NT2/D1 (cell line): ENCODE measurements around the gene CRADD.

Experiments
- DNase-seq: peaks from one replicate; pipeline ENCODE4 v3.0.0-alpha.2; 2011; ENCODE audit warnings: low read depth, low spot score
- H3K27me3 ChIP-seq: 2 replicates; pipeline ENCODE4 v1.6.0; 2011; ENCODE audit warnings: mild to moderate bottlenecking; ENCODE audit not compliant: insufficient read length, insufficient read depth
- H3K36me3 ChIP-seq: 2 replicates; pipeline ENCODE4 v1.6.1; 2011; ENCODE audit warnings: mild to moderate bottlenecking, low read length, mixed read lengths; ENCODE audit not compliant: insufficient read depth, insufficient read length
- H3K4me1 ChIP-seq: 2 replicates; pipeline ENCODE4 v1.5.1; 2011; ENCODE audit not compliant: insufficient read depth, insufficient read length
- H3K4me3 ChIP-seq: 2 replicates; pipeline ENCODE4 v1.5.1; 2011; ENCODE audit warnings: low read depth; ENCODE audit not compliant: insufficient read length
- H3K9ac ChIP-seq: 2 replicates; pipeline ENCODE4 v1.6.0; 2011; ENCODE audit warnings: low read depth; ENCODE audit not compliant: insufficient read length
- H3K9me3 ChIP-seq: 2 replicates; pipeline ENCODE4 v1.5.1; 2011; ENCODE audit warnings: mild to moderate bottlenecking, low read length; ENCODE audit not compliant: insufficient read depth
- SUZ12 ChIP-seq: IDR thresholded peaks from 2 replicates; pipeline ENCODE4 v1.6.1; 2011; ENCODE audit not compliant: insufficient read length, insufficient read depth; ENCODE audit errors: extremely low read depth
- YY1 ChIP-seq: IDR thresholded peaks from 2 replicates; pipeline ENCODE4 v1.6.1; 2011; ENCODE audit not compliant: insufficient read length, insufficient read depth
- ZNF274 ChIP-seq: IDR thresholded peaks from 2 replicates; pipeline ENCODE4 v1.6.1; 2011; ENCODE audit warnings: mild to moderate bottlenecking, low read depth, low read length

Gene CRADD

DNA sequence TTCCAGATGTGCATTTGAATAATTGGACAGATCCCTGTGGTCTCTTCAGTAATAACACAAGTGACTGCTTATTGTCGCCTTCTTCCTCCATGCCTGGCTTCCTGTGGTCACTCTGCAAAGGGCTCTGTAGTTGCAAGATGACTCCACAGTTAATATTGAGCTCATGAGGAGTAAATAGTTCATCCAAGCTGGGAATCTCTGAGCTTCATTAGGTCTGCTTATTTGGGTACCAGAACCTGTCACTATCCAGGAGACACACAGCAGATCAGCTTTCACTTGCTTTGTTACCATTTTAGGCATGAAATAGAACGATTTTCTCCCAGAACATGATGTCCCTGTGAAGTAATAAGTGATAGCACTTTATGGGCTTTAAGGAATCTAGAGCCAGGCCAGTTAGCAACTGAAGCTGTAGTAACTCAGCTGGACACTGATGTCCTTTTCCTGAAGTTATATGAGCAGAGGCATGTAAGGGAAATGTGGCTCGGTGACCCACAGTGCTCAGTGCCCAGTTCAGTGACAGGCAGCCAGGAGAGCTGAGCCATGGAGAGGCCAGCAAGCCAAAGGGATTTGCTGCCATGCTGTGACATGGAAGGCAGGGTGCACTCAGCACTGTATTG, 50.1 kb downstream of the CRADD start:
- Histone ChIP-seq H3K4me3 (no peak overlapping the region), H3K9me3 (peaks cover 12% of the 10 kb centered on the region), H3K27me3 (no peaks in the 10 kb centered on the region), H3K4me1 (no peaks in the 10 kb centered on the region), H3K9ac (no peak overlapping the region), H3K36me3 (no peaks in the 10 kb centered on the region)
- DNase-seq = no peak
- TF ChIP-seq ZNF274 = no peak
- TF ChIP-seq SUZ12 = no peak
- TF ChIP-seq YY1 = no peak

DNA sequence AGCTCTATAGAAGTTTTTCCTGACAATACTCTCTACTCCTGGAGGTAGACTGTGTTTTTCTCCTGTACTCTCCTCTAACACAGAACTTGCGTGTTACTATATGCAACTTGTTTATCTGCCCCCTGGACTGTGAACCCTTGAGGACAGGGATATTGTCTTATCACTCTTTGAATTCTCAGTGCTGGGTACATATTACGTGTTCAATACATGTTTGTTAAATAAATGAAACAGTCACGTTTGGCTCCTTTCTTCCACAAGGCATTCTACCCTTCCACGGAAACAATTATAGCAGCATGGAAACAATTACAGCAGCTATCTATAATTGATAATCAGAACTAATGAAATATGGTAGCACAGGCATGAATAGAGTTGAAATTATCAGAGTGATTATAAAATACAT, 50.7 kb downstream of the CRADD start:
- DNase-seq = no peak
- no peaks in the 10 kb centered on the region for H3K27me3 ChIP-seq
- no peak overlapping the region for H3K9ac ChIP-seq
- no peaks in the 10 kb centered on the region for H3K4me1 ChIP-seq
- H3K36me3 ChIP-seq = no peaks in the 10 kb centered on the region
- H3K9me3 ChIP-seq = peaks cover 6% of the 10 kb centered on the region; the same call in 1 of the 2 replicates
- H3K4me3 ChIP-seq = no peak overlapping the region
- TF ChIP-seq YY1 = no peak
- TF ChIP-seq SUZ12 = no peak
- TF ChIP-seq ZNF274 = no peak

DNA sequence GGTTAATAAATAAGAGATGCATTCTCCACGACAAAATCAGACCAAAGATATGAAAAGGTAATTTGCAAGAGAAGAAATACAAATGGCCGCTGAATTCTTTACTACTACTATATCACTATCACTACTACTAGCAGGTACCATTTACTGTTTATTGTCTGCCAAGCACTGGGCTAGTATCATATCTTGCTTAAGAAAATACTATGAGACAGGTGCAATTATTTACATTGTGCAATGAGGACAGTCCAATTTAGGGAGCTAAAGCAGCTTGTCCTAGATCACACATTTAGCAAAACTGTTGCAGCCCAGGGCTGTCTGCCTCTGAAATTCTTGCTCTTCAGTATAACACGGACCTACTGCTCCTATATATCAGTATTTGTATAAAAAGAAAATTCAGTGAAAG, 52.8 kb downstream of the CRADD start:
- no peak overlapping the region for H3K9ac ChIP-seq
- H3K4me1 ChIP-seq = no peaks in the 10 kb centered on the region
- no peak for DNase-seq
- H3K27me3 ChIP-seq = no peaks in the 10 kb centered on the region
- H3K4me3 ChIP-seq = no peak overlapping the region
- peaks cover 3% of the 10 kb centered on the region; the same call in 1 of the 2 replicates for H3K9me3 ChIP-seq
- no peaks in the 10 kb centered on the region for H3K36me3 ChIP-seq
- TF ChIP-seq SUZ12 (no peak), YY1 (no peak), ZNF274 (no peak)

DNA sequence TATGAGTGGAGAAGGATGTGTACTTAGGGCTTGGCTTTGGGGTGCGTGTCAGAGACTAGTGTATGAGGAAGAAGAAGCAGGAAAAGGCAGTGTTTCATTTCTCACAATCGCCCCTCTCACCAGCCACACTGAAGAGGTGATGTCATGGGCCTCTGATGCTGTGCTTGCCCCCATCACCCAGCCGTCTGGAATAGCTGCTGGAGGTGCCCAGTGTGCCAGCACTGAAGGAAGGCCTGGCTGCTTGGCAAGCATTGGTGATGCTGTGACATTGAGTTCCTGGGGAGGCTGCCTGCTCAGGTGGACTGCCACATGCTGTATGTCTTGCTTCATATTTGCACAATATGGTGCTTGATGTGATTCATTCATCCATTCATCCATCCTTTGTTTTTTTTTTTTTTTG, 56.2 kb downstream of the CRADD start:
- H3K9ac ChIP-seq = no peak overlapping the region
- no peak for DNase-seq

DNA sequence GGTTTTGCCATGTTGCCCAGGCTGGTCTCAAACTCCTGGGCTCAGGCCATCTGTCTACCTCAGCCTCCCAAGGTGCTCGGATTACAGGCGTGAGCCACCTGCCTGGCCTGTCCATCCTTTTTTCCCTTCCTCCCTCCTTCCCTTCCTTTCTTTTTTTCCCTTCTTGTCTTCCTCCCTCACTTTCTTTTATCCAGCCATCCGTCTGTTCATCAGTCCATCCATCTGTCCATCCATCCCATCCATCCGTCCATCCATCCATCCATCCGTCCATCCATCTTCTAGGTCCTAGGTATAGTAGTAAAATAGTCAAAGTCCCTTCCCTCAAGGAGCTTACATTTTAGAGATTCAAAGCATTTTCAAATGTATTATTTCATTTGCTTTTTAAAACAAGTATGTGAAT, 56.8 kb downstream of the CRADD start:
- no peak for DNase-seq
- Histone ChIP-seq H3K9ac (no peak overlapping the region), H3K9me3 (peaks cover 6% of the 10 kb centered on the region; the same call in 1 of the 2 replicates), H3K27me3 (no peaks in the 10 kb centered on the region), H3K4me1 (no peaks in the 10 kb centered on the region), H3K4me3 (no peak overlapping the region), H3K36me3 (no peaks in the 10 kb centered on the region)
- TF ChIP-seq YY1 = no peak
- TF ChIP-seq SUZ12 = no peak
- no peak for TF ChIP-seq ZNF274

More for the DNA sequence above, 56.2 kb downstream of the CRADD start:
- H3K9me3 ChIP-seq = peaks cover 6% of the 10 kb centered on the region; the same call in 1 of the 2 replicates
- no peaks in the 10 kb centered on the region for H3K27me3 ChIP-seq
- no peak overlapping the region for H3K4me3 ChIP-seq
- TF ChIP-seq ZNF274 = no peak
- TF ChIP-seq SUZ12 = no peak
- TF ChIP-seq YY1 = no peak
- H3K36me3 ChIP-seq = no peaks in the 10 kb centered on the region
- no peaks in the 10 kb centered on the region for H3K4me1 ChIP-seq

DNA sequence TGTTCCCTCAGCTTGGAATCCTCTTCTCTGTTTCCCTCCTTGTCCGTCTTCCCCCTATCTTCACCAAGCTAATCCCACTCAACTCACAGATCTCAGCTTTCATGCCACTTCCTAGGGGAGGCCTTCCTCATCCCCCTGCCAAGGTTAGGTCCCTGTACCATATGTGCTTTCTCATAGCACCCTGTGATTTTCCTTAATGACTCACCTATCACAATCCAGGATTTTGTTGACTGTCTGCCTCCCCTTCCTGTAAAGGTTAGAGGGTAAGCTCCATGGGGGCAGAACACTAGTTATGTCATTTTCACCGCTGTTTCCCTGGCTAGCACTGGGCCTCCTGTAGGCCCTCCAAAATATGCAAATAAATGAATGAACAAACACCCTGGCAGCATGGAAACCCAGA, 57.6 kb downstream of the CRADD start:
- Histone ChIP-seq H3K36me3 (no peaks in the 10 kb centered on the region), H3K4me1 (no peaks in the 10 kb centered on the region), H3K27me3 (no peaks in the 10 kb centered on the region), H3K9me3 (peaks cover 6% of the 10 kb centered on the region; the same call in 1 of the 2 replicates), H3K9ac (no peak overlapping the region), H3K4me3 (no peak overlapping the region)
- no peak for TF ChIP-seq ZNF274
- no peak for TF ChIP-seq YY1
- TF ChIP-seq SUZ12 = no peak
- no peak for DNase-seq

DNA sequence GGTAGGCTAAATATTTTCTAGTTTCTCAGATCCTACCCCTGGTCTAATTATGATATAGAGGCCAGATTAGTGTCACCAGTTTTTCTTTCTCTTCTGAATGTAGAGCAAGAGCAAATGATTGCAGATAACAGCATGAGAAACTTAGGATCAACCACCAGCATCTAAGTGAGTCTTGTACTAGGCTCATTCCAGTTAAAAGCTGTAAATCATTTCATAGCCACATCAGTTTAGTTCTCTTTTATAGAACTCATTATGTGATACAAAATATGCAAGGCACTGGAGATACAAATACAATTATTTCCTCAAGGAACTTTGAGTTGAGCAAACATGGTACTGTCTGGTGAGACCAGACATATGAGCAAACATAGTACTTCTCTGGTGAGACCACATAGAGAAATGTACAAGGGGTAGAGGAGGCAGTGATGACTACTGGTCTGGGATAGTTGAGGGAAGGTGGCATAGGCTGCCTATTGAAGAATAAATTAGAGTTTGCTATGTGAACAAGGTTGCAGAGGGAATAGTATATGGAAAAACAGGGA, 59.5 kb downstream of the CRADD start:
- no peaks in the 10 kb centered on the region for H3K4me1 ChIP-seq
- H3K4me3 ChIP-seq = no peak overlapping the region
- no peaks in the 10 kb centered on the region for H3K36me3 ChIP-seq
- H3K27me3 ChIP-seq = no peaks in the 10 kb centered on the region
- no peak overlapping the region for H3K9ac ChIP-seq
- H3K9me3 ChIP-seq = peaks cover 6% of the 10 kb centered on the region; the same call in 1 of the 2 replicates
- TF ChIP-seq YY1 (no peak), ZNF274 (no peak), SUZ12 (no peak)
- DNase-seq = no peak
